ENCODE measurements around the gene DMXL1.

Gene DMXL1

GRCh38 chr5:119070828-119071560 is at the start of gene DMXL1:
Gene DMXL1, plus strand, starts transcription at chr5:119071087. Its CDS starts 483 bp downstream, at chr5:119071570.
- peak; percentile 81 for FAIRE-seq

- no peak for FAIRE-seq
These were observed 49.6 kb upstream of the DMXL1 start for GRCh38 chr5:119021149-119021732.

GRCh38 chr5:119022017-119022745 is 48.7 kb upstream of the DMXL1 start:
- FAIRE-seq = peak; percentile 84

- FAIRE-seq = no peak
These were observed 48.1 kb upstream of the DMXL1 start for GRCh38 chr5:119022773-119023172.

GRCh38 chr5:119028575-119028974 is 42.3 kb upstream of the DMXL1 start:
- FAIRE-seq = no peak

GRCh38 chr5:119031011-119031886 is 39.6 kb upstream of the DMXL1 start:
- no peak for FAIRE-seq

- FAIRE-seq = no peak
These were observed 39.0 kb upstream of the DMXL1 start for GRCh38 chr5:119031905-119032304.

GRCh38 chr5:119032656-119033055 is 38.2 kb upstream of the DMXL1 start:
- FAIRE-seq = no peak

- FAIRE-seq = no peak
These were observed 37.8 kb upstream of the DMXL1 start for GRCh38 chr5:119033135-119033534.

- FAIRE-seq = peak; percentile 78
These were observed 34.7 kb upstream of the DMXL1 start for GRCh38 chr5:119036101-119036762.

GRCh38 chr5:119037496-119038215 is 33.2 kb upstream of the DMXL1 start:
- peak; percentile 88 for FAIRE-seq

GRCh38 chr5:119048246-119048645 is 22.6 kb upstream of the DMXL1 start:
- FAIRE-seq = no peak

GRCh38 chr5:119049824-119050449 is 20.9 kb upstream of the DMXL1 start:
- FAIRE-seq = no peak

- no peak for FAIRE-seq
These were observed 16.8 kb upstream of the DMXL1 start for GRCh38 chr5:119054101-119054500.

GRCh38 chr5:119055294-119055693 is 15.6 kb upstream of the DMXL1 start:
- no peak for FAIRE-seq

- FAIRE-seq = no peak
These were observed 11.8 kb upstream of the DMXL1 start for GRCh38 chr5:119058979-119059529.

GRCh38 chr5:119059740-119060255 is 11.1 kb upstream of the DMXL1 start:
- no peak for FAIRE-seq

GRCh38 chr5:119063579-119064379 is 7.1 kb upstream of the DMXL1 start:
- FAIRE-seq = no peak

- no peak for FAIRE-seq
These were observed 3.4 kb upstream of the DMXL1 start for GRCh38 chr5:119067450-119067849.

- FAIRE-seq = no peak
These were observed 384 bp upstream of the DMXL1 start for GRCh38 chr5:119070578-119070827.
